A172 (cell line): Measurements from ENCODE around the gene TARS1. TPM values are rescaled to one million over a fixed set of nuclear protein-coding genes. Genes with fewer than 3 reads are reported as not detected.
"Not testable (repeated sequence)": the region's sequence is repeated elsewhere in the genome, so short reads cannot be mapped to it uniquely, and the experiment has no call there.

ENCODE experiments used
- DNase-seq: peaks from one replicate; pipeline ENCODE4 v3.0.0-alpha.2; 2015; ENCODE audit warnings: low spot score
- total RNA-seq: library from RNA; depleted of rRNA; stranded (reverse); fragments of >200 nt; shearing (Covaris generic); gene quantifications from 2 replicates; pipeline ENCODE4 v1.2.3, GENCODE V29; 2014

TARS1 gene
- total RNA-seq, 1 experiment from 2014 or later, result 434 TPM

DNA sequence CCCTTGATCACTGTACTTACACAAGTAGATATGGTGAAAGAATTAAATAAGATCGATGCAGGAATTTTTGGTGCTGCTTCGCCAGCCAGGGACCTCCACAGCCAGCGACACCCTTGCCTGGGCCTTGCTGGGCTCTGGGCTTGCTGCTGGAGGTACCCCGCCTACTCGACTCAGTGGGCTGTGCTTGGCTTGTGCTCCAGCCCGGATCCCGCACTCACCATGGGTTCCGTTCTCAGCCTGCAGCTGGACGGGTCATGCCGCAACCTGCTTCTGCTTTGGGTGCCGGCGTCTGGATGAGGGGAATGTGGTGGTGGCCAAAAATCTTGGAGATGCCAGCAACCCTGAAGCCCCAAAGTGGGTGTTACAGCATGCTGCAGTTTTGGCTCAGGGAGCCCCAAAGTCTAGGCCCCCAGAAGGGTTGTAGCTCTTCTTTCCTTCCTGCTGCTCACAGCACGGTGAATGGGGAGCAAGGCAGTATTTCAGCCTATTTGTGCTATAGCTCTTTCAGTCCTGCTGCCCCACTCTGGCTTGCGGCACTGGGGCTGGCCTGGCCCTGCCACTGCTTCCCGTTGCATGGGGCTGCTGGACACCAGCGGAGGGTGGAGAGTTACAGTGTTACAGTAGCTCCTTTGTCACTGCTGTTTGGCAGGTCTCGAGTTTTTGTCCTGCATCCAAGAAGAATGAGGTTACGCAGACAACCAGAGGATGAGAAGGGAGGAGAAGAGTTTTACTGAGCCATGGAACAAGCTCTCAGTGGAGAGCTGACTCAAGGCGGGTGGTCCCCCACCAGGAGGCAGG, 48.0 kb downstream of the TARS1 start:
- no peak for DNase-seq

DNA sequence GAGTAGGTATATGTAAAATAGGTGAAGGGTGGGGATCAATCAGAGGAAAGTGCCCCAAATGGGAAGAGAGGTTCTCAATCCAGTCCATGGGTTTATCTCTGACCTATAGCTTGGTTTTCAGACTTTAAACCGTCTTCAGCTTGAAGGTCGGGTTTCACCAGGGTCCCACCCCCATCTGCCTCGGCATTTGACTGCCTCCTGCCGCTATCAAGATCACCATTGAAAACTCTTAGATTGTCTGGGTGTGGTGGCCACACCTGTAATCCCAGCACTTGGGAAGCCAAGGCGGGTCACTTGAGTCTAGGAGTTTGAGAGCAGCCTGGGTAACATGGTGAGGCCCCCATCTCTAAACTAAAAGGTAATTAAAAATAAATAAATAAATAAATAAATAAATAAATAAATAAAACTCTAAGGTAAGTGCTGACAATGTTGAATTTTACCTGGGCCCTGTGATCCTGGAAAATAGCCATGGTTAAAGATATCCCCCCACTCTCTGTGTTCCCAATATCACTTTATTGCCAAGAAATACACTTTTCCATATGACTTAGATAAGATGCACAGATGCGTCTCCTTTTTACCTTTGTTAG, 48.8 kb downstream of the TARS1 start:
- no peak for DNase-seq

DNA sequence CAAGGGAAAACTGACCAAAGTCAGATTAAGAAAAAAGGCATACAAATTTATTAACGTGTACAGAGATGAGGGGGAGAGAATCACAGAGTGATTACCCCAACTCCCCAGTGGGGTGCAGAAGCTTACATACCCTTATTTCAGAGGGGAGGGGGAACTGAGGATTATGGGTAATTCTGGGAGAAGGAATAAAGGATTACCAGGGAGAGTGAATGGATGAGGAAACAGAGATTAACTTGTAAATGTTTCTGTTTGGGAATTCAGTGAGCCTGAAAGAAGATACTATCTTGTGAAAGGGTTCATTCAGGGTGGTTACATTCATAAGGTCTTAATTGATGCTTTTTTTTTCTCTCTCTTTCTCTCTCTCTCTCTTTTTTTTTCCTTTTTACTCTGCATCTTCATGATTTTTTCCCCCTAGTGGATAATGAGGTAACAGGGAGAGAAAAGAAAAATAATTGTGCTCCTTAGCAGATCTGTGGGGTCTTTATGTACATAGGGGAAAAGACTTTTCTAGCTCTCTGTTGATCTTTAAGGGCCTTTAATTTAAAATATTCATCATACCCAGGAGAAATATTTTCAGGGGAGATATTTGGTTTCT, 49.4 kb downstream of the TARS1 start:
- DNase-seq, result no peak

DNA sequence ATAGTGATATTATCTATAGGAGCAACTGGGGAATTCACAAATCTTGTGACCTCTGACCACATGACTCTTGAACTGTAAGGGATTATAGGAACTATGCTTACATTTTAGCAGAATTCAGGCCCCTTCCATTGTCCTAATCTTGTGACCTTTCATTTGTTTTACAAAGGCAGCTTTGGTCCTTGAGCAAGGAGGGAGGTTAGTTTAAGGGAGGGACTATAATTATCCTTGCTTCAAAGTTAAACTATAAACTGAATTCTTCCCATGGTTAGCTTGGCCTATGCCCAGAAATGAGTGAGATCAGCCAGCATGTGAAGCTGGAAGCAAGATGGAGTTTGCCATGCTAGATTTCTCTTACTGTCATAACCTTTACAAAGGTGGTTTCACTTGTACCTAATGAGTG, 51.2 kb downstream of the TARS1 start:
- no peak for DNase-seq

DNA sequence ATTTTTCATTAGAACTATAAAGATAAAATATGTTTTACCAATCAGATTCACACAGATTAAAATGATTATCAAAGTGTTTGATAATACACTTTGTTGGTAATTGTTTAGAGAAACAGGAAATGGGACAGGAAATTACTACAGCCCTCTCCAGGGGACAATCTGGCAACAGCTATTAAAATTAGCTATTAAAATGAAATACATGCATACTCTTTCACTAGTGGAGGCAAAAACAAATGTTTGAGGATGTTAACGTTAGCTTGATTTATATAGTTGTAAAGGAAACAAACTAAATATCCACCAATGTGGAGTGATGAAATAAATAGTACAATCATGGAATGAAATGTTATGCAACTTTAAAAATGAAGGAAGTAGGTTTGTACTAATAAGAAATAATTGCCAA, 53.7 kb downstream of the TARS1 start:
- DNase-seq, result no peak

DNA sequence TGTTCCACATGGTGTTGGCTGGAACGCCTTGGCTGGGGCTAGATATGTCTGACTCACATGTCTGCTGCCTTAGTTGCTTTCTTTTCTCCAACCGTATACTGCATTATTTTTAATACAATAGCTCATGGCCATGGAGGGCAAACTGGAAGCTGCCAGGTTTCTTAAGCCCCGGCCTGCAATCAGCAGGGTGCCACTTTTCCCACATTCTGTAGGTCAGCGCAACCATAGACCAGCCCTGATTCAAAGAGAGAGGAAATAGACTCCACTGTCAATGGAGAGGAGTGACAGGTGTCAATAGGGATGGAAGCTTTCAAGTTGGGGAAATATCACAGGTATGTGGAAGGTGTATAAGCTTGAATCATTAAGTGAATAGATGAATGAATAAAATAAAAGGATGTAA, 60.5 kb downstream of the TARS1 start:
- no peak for DNase-seq

DNA sequence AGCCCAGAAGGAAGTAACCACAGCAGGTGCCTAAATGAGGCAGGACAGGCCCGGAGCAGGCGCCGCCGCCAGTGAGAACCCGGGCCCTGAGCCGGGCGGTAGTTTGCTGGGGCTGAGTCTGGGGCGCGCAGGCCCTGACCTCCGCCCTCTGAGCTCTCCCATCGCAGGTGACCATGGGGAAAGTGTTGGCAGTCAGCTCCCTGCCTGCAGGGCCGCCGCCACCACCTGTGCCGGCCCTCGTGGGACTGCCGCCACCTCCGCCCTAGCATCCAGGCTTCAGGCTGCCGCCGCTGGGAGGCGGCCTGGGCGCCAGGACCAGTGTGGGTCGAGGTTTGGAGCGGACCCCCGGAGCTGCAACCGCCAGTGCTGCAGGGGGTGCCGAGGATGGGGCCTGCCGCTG, 61.1 kb downstream of the TARS1 start:
- no peak for DNase-seq

DNA sequence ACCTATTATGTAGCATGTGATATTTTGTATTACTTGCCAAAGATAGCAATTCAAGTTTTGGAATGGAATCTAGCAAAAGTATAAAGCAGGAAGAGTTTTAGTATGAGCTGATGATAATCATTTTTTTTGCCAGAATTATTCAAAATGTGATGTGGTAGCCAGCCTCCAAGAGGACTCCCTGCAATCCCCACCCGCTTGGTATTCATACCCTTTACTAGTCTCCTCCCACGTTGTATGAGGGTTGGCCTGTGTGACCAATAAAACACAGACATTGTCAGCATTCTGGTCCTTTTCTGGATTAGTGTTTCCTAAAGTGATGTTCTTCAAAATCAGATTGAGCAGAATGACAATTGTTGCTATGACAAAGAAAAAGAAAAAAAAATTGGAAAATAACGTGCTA, 63.8 kb downstream of the TARS1 start:
- no peak for DNase-seq

DNA sequence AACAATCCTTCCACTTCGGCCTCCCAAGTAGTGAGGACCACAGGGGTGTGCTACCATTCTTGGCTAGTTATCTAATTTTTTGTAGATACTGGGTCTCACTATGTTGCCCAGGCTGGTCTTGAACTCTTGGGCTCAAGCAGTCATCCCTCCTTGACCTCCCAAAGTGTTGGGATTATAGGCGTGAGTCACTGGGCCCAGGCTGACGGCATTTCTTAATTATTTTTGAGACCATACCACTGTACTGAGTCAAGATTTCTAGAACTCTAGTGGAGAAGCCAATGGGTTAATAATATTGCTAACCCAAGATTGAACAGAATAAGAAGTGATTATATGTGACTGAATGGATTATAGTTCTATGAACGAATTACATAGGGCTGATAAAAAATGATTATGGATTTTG, 66.7 kb downstream of the TARS1 start:
- DNase-seq, result no peak

DNA sequence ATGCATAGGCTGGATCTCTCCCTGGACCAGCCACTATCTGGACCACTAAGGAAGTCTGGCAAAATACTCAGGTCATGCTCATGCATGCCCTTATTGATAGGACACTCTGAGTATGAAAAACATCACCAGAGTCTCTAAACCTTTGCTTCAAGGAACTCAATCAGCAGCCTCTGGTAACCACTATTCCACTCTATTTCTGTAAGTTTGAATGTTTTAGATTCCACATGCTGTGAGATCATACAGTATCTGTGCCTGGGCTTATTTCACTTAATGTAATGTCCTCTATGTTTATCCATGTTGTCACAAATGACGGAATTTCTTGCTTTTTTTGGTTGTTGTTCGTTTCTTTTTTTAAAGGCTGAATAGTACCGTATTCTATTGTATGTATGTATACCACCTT, 68.3 kb downstream of the TARS1 start:
- no peak for DNase-seq

DNA sequence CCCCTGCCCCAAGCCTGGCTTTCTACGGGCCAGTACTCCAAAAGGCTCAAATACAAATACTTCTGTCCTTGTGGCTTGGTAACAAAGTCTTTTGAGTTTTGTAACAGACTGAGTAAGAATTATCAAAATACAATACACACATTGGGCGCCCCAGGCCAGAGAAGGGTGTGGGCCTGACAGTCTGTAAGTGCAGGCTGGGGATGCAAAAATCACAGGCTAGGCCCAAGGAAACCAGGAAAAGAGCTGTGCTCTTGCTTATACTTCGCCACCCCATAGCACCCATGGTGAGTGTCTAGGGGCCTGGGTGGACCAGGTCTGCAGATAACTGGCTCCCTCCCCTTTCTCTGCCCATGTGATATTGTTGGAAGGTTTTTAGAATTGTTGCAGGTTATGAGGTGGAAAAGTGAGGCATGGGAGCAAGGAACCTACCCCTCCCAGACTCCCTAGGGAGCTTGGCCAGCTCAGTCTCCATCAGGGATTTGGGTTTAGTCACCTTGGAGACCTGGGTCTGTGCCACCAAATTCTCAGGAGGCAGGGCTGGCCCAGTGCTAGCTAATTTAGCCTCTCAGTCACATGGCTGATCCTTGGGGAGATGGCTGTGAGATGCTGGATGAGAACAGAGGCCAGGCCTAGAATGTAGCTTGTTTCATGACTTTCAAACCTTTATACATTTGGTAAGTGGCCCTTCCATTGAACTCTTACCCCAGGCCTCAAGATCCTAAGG, 72.9 kb downstream of the TARS1 start:
- no peak for DNase-seq

DNA sequence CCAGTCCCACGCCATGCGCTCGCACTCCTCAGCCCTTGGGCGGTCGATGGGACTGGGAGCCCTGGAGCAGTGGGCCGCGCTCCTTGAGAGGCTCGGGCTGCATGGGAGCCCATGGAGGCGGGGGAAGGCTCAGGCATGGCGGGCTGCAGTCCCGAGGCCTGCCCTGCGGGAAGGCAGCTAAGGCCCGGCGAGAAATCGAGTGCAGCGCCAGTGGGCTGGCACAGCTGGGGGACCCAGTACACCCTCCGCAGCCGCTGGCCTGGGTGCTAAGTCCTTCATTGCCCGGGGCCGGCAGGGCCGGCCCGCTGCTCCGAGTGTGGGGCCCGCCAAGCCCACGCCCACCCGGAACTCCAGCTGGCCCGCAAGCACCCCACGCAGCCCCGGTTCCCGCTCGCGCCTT, 74.6 kb downstream of the TARS1 start:
- not testable (repeated sequence) for DNase-seq

DNA sequence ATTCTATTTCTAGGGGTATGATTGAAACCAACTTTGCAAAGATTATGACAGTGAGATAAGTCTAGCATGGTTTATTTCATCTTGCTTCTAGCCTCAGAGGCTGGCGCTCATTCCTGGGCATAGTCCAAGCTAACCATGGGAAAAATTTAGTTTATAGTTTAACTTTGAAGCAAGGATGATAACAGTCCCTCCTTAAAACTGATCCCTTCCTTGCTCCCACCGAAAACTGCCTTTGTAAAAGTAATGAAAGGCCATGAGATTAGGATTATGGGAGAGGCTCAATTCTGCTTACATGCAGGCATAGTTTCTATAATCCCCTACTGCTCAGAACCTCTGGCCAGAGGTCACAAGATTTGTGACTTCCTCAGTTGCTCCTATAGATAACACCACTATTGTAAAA, 75.7 kb downstream of the TARS1 start:
- DNase-seq, result no peak
